NCI-H1930 (cell line): ENCODE data around the gene HLA-DQA2.
"Not testable (repeated sequence)": the region's sequence is repeated elsewhere in the genome, so short reads cannot be mapped to it uniquely, and the experiment has no call there.

Source experiments
- DNase-seq, 2 experiments: peaks; one replicate each; lab custom pipeline; 2025; lab: John Stamatoyannopoulos, UW

Gene HLA-DQA2

DNA sequence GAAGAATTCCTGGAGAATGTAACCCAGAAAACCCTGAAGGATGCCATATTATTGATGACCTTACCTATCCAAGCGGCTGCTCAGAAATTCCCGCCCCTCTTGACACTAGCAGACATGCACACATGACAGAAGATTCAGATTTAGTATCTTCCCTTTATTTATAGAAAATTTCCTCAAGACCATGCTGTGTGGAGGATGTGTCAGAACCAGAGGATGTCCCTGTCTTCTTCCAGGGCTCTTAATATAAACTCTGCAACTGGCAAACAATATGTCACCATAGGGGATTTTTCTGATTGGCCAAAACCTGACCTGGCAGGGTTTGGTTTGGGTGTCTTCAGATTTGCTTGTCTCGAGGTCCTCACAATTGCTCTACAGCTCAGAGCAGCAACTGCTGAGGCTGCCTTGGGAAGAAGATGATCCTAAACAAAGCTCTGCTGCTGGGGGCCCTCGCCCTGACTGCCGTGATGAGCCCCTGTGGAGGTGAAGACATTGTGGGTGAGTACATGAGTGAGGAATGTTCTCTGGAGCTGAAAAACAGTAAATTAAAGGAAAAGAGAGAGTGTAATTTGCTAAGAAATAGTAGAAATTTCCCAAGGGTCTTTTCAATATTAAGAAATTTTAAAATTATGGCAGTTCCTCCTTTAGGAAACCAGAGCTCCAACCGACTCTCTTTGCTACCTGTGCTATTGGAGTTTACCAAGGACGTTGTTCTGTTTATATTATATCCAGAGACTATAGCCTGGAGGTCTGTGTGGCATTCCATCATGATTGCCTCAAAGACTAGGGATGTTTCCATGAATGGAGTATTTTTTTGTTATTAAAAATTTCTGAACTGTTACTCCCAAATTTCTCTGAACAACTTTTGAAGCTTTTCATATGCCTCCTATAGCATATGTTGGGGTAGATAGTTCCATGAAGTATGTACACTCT is at the start of gene HLA-DQA2:
Gene HLA-DQA2, plus strand, starts transcription at position 361 of the 930 bp plus-strand sequence. Its CDS starts 53 bp downstream, at position 414.
- DNase-seq: no peak

DNA sequence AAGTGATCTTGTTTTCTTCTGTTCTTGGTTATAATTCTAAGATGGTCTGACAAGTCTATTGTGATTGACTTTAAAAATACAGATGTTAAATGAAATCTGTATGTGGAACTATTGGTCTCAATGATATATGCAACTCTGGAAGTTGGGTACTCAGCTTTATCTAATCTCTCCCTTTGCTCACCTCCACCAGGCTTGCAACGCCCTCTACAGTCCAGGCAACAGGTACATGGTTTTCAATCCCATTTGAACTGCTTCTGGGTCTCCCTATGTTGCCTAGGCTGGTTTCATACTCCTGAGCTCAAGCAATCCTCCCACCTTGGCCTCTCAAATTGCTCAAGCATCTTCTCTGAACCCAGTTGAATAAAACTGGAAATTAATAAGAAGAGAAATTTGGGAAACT is 49.2 kb upstream of the HLA-DQA2 start:
- peak in 1 of 2 experiments; percentile 27 for DNase-seq

- DNase-seq: no peak
Observed at GRCh38 chr6:32697031-32697430, 44.2 kb upstream of the HLA-DQA2 start.

DNA sequence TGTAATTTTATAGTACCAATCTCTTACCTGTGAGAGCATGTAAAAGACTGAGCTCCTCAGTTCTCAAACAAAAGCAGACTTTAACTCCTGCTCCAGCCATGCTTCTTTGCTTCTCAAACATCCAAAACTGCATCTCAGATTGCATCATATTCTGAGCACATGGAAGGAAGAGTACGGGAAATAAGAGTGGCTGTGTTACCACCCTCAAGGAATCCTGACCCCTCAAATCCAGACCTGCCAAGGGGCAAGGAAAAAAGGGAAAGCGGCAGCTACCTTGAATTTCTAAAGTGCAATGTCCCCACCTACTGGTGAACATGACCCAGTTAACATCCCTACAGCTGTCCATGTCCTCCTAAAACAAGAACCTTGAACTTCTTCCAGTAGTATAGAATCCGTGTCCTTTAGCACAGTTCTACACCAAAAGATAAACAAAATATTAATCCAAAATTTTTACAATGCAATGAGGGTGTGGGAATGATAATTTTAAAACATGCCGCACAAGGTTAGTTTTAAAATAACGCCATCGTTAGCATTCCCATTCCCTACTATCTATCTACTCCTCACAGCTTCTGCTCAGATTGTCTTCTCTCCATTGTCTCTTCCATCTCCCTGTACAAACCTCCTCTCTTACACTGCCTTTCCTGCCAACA is 40.7 kb upstream of the HLA-DQA2 start:
- DNase-seq: peak in 1 of 2 experiments; percentile 51

DNA sequence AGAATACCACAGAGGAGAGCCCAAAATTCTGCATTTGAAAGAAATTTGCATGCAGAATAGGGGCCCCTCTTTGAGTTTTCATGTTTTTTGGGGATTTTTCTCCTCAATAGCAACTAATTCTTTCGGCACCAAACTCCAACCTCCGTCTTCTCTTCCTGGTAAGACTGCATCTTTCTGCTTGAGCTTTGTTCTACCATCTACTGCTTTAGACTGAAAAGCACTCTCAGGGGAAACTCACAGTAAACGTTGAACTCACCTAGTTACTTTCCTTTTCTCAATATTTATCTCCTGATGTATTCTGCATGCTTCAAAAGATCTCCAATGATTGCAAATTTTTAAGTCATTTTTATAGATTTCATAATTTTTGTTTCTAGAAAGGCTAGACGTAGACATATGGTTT is 37.8 kb upstream of the HLA-DQA2 start:
- DNase-seq: no peak

- not testable (repeated sequence) for DNase-seq
Observed at GRCh38 chr6:32705164-32705563, 36.0 kb upstream of the HLA-DQA2 start.

- DNase-seq: no peak
Observed at GRCh38 chr6:32709625-32710024, 31.6 kb upstream of the HLA-DQA2 start.

DNA sequence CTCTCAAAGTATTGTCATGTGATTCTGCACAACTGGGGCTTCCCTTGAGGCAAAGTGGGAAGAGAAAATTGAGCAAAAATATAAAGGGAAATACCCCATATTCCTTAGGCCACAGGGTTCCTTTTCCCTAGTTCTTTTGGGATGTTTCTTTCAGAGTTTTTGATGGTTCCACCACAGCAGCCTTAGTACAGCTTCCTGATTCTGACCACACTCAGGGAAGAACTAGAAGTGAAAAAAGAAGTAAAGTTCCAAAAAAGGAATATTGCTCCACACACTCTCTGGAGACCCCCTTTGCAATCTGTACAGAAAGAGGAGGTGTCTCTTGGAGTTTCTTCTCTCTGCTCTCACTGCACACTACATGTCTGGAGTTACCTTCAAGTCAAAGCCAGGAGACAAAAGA is 27.9 kb upstream of the HLA-DQA2 start:
- no peak for DNase-seq

- no peak for DNase-seq
Observed at GRCh38 chr6:32716396-32716795, 24.8 kb upstream of the HLA-DQA2 start.

- DNase-seq: no peak
Observed at GRCh38 chr6:32718879-32719278, 22.3 kb upstream of the HLA-DQA2 start.

DNA sequence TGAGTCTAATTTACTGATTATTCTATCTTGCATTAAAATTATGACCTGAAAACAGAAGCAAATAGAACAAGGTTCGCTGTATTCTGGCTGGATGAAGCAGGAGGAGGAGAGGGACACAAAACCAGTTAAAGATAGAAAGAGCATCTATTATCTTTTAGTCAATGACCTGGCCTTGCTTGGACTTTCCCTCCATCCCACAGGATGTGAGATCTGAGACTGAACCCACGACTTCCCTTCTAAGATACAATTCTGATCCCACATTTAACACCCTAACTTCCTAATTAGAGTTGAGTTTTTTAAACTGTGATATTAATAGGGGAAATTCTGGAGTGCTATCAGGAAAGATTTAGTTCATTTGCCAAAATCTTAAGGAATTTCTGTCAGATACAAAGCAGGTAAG is 3.1 kb upstream of the HLA-DQA2 start:
- DNase-seq: no peak

- DNase-seq: no peak
Observed at GRCh38 chr6:32742374-32742773, 1.2 kb downstream of the HLA-DQA2 start.

DNA sequence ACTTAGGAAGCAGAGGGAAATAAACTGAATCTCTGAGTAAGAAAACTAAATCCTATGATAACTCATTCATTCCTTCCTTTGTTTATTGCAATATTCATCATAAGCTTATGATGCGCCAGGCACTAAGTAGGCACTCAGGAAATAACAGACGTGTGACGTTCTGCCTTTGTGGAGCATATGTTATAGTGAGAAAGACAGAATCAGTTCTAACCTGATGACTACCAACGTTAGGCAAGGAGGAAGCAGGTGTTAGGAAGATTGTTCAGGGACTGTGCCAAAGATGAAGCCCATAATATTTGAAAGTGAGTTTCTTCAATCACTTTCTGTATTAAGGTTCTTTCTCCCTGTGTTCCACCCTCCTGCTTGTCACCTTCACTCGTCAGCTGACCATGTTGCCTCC is 3.6 kb downstream of the HLA-DQA2 start:
- DNase-seq: no peak

DNA sequence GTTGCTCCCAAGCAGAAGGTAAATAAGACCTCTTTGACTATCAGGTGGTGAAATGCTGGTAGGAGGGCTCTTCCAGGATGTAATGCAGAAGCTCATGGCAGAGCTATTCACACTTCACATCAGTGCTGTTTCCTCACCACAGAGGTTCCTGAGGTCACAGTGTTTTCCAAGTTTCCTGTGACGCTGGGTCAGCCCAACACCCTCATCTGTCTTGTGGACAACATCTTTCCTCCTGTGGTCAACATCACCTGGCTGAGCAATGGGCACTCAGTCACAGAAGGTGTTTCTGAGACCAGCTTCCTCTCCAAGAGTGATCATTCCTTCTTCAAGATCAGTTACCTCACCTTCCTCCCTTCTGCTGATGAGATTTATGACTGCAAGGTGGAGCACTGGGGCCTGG is 4.5 kb downstream of the HLA-DQA2 start:
- not testable (repeated sequence) for DNase-seq

DNA sequence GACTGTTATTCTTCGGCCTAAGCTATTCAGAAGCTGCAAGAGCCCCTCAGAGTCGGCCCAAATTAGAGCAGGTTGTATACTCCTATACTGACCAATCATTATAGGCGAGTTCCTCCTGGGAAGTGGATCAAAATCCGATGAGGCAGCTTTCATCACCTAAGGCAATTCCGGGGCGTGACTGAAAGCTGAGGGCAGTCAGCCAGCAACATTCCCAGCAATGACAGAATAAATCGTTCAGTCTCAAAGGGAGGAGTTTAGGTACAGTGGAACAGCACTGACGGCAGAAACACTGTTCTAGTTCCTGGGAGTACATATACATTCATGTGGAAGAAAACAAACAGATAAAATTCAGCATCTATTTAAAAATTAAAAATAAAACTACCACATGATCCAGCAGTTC is 11.4 kb downstream of the HLA-DQA2 start:
- DNase-seq: no peak

DNA sequence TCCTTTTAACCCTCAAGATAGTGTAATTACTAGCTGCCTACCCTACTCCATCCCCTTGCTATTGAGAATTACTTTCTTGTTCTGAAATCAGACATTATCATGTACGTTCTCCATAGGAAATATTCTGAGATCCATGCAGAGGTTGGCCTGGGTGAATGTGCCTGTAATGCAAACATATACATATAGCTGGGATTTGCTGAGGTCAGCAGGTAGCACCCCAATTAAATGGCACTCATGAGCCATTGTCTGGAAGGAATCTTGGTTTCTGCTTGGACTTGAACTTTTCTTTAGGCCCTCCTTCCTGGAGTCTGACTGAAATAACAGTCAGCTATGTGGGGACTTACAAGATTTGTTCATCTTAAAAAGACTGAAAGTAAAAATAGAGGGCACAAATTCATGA is 18.5 kb downstream of the HLA-DQA2 start:
- DNase-seq: no peak

- no peak for DNase-seq
Observed at GRCh38 chr6:32761072-32761471, 19.9 kb downstream of the HLA-DQA2 start.

GRCh38 chr6:32761548-32761947 is 20.4 kb downstream of the HLA-DQA2 start:
- no peak for DNase-seq

GRCh38 chr6:32763421-32763820 is 22.2 kb downstream of the HLA-DQA2 start, which contains the start of gene HLA-DQB2:
Gene HLA-DQB2, minus strand, starts transcription at chr6:32763532. Its CDS starts 62 bp downstream, at chr6:32763470.
- no peak for DNase-seq

- no peak for DNase-seq
Observed at GRCh38 chr6:32764048-32764447, 22.9 kb downstream of the HLA-DQA2 start.

GRCh38 chr6:32772656-32773055 is 31.5 kb downstream of the HLA-DQA2 start:
- DNase-seq: no peak

- no peak for DNase-seq
Observed at GRCh38 chr6:32774426-32774825, 33.2 kb downstream of the HLA-DQA2 start.

GRCh38 chr6:32775071-32775470 is 33.9 kb downstream of the HLA-DQA2 start:
- no peak for DNase-seq
